ENCODE measurements around the gene ATXN1. TPM values are rescaled to one million over a fixed set of nuclear protein-coding genes. Genes with fewer than 3 reads are reported as not detected.

The ATXN1 gene
- polyA plus RNA-seq, 1 donor from 2014 or later = 28.2 TPM

DNA sequence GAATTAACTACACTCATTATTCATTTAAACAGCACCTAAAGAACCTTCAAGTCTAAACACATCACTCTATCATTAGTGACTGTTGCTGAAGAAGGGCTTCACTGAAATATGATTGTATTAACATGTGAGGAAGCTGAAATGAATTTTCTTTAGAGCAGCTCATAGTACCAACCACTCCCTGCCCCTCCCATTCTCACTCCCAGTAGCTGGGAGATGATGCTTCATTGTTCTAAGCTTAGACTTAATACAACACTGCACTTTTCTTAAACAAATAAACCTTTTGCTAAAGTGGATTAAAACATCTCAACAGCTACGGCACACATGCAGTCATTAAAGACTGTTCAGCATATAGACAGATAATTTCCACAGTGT is 63.1 kb downstream of the ATXN1 start:
- Histone ChIP-seq H3K4me3 (ENCODE audit: low read length) (peak overlapping the region; percentile 7), H4K20me1 (ENCODE audit: insufficient read depth) (peaks cover 4% of the 10 kb centered on the region), H3K4me2 (ENCODE audit: low read length) (no peak overlapping the region), H3K9me3 (ENCODE audit: low read length) (no peaks in the 10 kb centered on the region), H3K9ac (ENCODE audit: low read length) (no peak overlapping the region), H3K27me3 (ENCODE audit: insufficient read depth, low read depth, low read length) (no peaks in the 10 kb centered on the region), H2AFZ (ENCODE audit: low read depth, low read length) (no peak overlapping the region), H3K79me2 (replicated peaks; ENCODE audit: insufficient read depth, low read length) (no peaks in the 10 kb centered on the region), H3F3A (ENCODE audit: insufficient read depth, low read length, poor library complexity, severe bottlenecking) (no peaks in the 10 kb centered on the region), H3K9me2 (ENCODE audit: insufficient read depth, low read length) (no peaks in the 10 kb centered on the region), H3K36me3 (ENCODE audit: insufficient read depth, low read length) (no peaks in the 10 kb centered on the region), H3K27ac (ENCODE audit: low read length) (no peak overlapping the region)
- TF ChIP-seq TAF1 (IDR thresholded peaks at IDR 0.05; ENCODE audit: low read depth) (no peak), POLR2AphosphoS5 (IDR thresholded peaks at IDR 0.05) (peak; percentile 30), MXI1 (conservative IDR thresholded peaks at IDR 0.05; ENCODE audit: poor library complexity, severe bottlenecking) (no peak), EP300 (conservative IDR thresholded peaks at IDR 0.05; ENCODE audit: poor library complexity, severe bottlenecking) (peak; percentile 46), RAD21 (conservative IDR thresholded peaks at IDR 0.05) (no peak)
- TF ChIP-seq, protein P1, sequence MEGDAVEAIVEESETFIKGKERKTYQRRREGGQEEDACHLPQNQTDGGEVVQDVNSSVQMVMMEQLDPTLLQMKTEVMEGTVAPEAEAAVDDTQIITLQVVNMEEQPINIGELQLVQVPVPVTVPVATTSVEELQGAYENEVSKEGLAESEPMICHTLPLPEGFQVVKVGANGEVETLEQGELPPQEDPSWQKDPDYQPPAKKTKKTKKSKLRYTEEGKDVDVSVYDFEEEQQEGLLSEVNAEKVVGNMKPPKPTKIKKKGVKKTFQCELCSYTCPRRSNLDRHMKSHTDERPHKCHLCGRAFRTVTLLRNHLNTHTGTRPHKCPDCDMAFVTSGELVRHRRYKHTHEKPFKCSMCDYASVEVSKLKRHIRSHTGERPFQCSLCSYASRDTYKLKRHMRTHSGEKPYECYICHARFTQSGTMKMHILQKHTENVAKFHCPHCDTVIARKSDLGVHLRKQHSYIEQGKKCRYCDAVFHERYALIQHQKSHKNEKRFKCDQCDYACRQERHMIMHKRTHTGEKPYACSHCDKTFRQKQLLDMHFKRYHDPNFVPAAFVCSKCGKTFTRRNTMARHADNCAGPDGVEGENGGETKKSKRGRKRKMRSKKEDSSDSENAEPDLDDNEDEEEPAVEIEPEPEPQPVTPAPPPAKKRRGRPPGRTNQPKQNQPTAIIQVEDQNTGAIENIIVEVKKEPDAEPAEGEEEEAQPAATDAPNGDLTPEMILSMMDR (IDR thresholded peaks at IDR 0.05; ENCODE audit: poor library complexity, severe bottlenecking) = no peak

DNA sequence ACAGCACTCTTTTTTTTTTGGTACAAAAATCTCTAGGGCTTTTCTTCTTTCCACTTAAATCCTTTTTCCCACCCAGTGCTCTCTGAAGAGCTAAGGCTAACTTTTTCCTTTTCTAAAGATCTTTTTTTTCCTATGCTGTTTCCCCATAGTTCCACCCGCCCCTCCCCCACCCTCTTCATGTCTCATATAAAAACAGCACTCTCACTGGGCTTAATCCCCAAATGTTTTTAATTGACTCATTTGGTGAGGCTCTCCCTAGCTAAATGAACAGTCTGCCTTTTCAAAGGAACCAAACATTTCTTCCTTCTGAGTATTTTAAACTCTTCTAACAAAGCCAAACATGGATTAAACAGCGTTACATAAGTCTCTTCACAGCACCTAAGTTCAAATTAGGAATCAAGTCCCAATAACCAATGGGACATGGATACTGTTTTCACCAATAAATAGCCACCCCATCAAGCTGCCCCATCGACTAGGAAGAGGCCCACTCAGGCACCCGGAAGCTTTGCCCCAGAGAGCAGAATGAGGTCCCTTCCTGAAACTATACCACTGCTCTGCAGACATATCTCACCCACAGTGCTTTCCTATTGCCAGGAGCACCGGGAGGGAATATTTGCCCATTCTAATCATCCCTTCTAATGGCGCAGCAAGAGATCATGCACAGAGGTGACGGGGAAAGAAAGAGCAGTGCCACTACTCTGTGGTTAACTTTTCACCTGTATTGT is 63.7 kb downstream of the ATXN1 start:
- peak overlapping the region; percentile 7 for H3K4me3 ChIP-seq (ENCODE audit: low read length)
- H3K27ac ChIP-seq (ENCODE audit: low read length) = no peak overlapping the region
- no peaks in the 10 kb centered on the region for H3F3A ChIP-seq (ENCODE audit: insufficient read depth, low read length, poor library complexity, severe bottlenecking)
- H3K4me2 ChIP-seq (ENCODE audit: low read length) = no peak overlapping the region
- TF ChIP-seq, protein P1 (IDR thresholded peaks at IDR 0.05; ENCODE audit: poor library complexity, severe bottlenecking) = no peak
- TF ChIP-seq SMC3 (conservative IDR thresholded peaks at IDR 0.05; ENCODE audit: poor library complexity) = no peak
- no peak for TF ChIP-seq EZH2 (IDR thresholded peaks at IDR 0.05; ENCODE audit: borderline replicate concordance, insufficient read depth, low read length, poor library complexity, severe bottlenecking)
- no peak for TF ChIP-seq EP300 (conservative IDR thresholded peaks at IDR 0.05; ENCODE audit: poor library complexity, severe bottlenecking)
- TF ChIP-seq POLR2AphosphoS5 (IDR thresholded peaks at IDR 0.05) = no peak
- TF ChIP-seq MXI1 (conservative IDR thresholded peaks at IDR 0.05; ENCODE audit: poor library complexity, severe bottlenecking) = no peak
- no peak for TF ChIP-seq RAD21 (conservative IDR thresholded peaks at IDR 0.05)
- no peak for TF ChIP-seq REST (IDR thresholded peaks at IDR 0.05; ENCODE audit: borderline replicate concordance)
- no peak for TF ChIP-seq TAF1 (IDR thresholded peaks at IDR 0.05; ENCODE audit: low read depth)
- no peaks in the 10 kb centered on the region for H3K36me3 ChIP-seq (ENCODE audit: insufficient read depth, low read length)
- no peaks in the 10 kb centered on the region for H3K27me3 ChIP-seq (ENCODE audit: insufficient read depth, low read depth, low read length)
- H3K9me2 ChIP-seq (ENCODE audit: insufficient read depth, low read length) = no peaks in the 10 kb centered on the region
- H3K79me2 ChIP-seq (replicated peaks; ENCODE audit: insufficient read depth, low read length) = no peaks in the 10 kb centered on the region
- no peak overlapping the region for H3K9ac ChIP-seq (ENCODE audit: low read length)
- peaks cover 4% of the 10 kb centered on the region for H4K20me1 ChIP-seq (ENCODE audit: insufficient read depth)
- no peaks in the 10 kb centered on the region for H3K9me3 ChIP-seq (ENCODE audit: low read length)
- no peak overlapping the region for H2AFZ ChIP-seq (ENCODE audit: low read depth, low read length)

All from neural cell (in vitro differentiated cells).